Parathyroid adenoma (tissue), 2 donors: ENCODE data around the gene KDM8.
"Not testable (repeated sequence)": the region's sequence is repeated elsewhere in the genome, so short reads cannot be mapped to it uniquely, and the experiment has no call there.

ENCODE experiments used
- H2AFZ ChIP-seq: fragments of 300-600 bp; sonication (generic); one replicate; pipeline ENCODE4 v1.7.0; 2017; ENCODE audit warnings: antibody characterized with exemption, mild to moderate bottlenecking
- H3K27ac ChIP-seq: fragments of 300-600 bp; sonication (generic); one replicate; pipeline ENCODE4 v1.7.0; 2017
- H3K27me3 ChIP-seq: fragments of 300-600 bp; sonication (generic); one replicate; pipeline ENCODE4 v1.7.0; 2017; ENCODE audit warnings: low read length; ENCODE audit not compliant: control insufficient read depth, insufficient read depth
- H3K36me3 ChIP-seq: fragments of 300-600 bp; sonication (generic); one replicate; pipeline ENCODE4 v1.7.0; 2017; ENCODE audit warnings: low read length; ENCODE audit not compliant: control insufficient read depth, insufficient read depth
- H3K4me1 ChIP-seq: fragments of 300-600 bp; sonication (generic); one replicate; pipeline ENCODE4 v1.7.0; 2017; ENCODE audit warnings: control low read depth
- H3K4me2 ChIP-seq: fragments of 300-600 bp; sonication (generic); one replicate; pipeline ENCODE4 v1.7.0; 2017; ENCODE audit warnings: low read length
- H3K4me3 ChIP-seq: fragments of 300-600 bp; sonication (generic); one replicate; pipeline ENCODE4 v1.7.0; 2017; ENCODE audit warnings: low read depth, low read length
- H3K79me2 ChIP-seq: fragments of 300-600 bp; sonication (generic); one replicate; pipeline ENCODE4 v1.7.0; 2017; ENCODE audit warnings: control low read depth
- H3K9ac ChIP-seq: fragments of 300-600 bp; sonication (generic); one replicate; pipeline ENCODE4 v1.7.0; 2017; ENCODE audit warnings: mild to moderate bottlenecking
- H3K9me3 ChIP-seq: fragments of 300-600 bp; sonication (generic); one replicate; pipeline ENCODE4 v1.7.0; 2017; ENCODE audit warnings: low read length; ENCODE audit not compliant: control insufficient read depth
- TF ChIP-seq, protein P1 (sequence below): fragments of 300-600 bp; sonication (generic); IDR thresholded peaks from one replicate; pipeline ENCODE4 v1.7.0; 2017; ENCODE audit warnings: antibody characterized with exemption, mild to moderate bottlenecking
- donor health status: primary hyperparathyroidism.

KDM8 gene

DNA sequence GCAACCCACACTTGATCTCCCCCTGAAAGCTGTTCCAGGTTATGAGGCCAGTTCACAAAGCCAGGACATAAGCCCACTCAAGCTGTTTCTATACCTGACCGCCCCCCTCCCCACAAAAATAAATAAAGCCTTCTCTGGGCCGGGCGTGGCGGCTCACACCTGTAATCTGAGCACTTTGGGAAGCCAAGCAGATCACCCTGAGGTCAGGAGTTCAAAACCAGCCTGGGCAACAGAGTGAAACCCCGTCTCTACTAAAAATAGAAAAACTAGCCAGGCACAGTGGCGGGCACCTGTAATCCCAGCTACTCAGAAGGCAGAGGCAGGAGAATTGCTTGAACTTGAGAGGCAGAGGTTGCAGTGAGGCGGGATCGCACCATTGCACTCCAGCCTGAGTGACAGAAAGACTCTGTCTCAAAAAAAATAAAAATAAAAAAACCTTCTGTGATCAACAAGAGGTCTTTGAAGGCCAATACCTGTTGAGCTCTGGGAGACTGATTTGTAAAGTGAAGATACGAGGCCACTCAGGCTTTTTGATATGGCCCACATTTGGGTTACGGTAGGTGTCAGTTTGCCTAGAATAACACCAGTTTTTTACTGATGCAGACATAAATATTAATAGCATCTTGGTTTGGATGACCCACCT lies 2.2 kb downstream of the KDM8 start:
- no peaks in the 10 kb centered on the region for H3K9me3 ChIP-seq
- TF ChIP-seq, protein P1, sequence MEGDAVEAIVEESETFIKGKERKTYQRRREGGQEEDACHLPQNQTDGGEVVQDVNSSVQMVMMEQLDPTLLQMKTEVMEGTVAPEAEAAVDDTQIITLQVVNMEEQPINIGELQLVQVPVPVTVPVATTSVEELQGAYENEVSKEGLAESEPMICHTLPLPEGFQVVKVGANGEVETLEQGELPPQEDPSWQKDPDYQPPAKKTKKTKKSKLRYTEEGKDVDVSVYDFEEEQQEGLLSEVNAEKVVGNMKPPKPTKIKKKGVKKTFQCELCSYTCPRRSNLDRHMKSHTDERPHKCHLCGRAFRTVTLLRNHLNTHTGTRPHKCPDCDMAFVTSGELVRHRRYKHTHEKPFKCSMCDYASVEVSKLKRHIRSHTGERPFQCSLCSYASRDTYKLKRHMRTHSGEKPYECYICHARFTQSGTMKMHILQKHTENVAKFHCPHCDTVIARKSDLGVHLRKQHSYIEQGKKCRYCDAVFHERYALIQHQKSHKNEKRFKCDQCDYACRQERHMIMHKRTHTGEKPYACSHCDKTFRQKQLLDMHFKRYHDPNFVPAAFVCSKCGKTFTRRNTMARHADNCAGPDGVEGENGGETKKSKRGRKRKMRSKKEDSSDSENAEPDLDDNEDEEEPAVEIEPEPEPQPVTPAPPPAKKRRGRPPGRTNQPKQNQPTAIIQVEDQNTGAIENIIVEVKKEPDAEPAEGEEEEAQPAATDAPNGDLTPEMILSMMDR = no peak
- no peaks in the 10 kb centered on the region for H3K27me3 ChIP-seq
- no peak overlapping the region for H3K27ac ChIP-seq
- no peak overlapping the region for H3K4me3 ChIP-seq
- H3K4me1 ChIP-seq = no peaks in the 10 kb centered on the region
- H3K4me2 ChIP-seq = no peak overlapping the region
- H3K36me3 ChIP-seq = no peaks in the 10 kb centered on the region
- H3K9ac ChIP-seq = no peak overlapping the region
- H3K79me2 ChIP-seq = no peaks in the 10 kb centered on the region
- no peak overlapping the region for H2AFZ ChIP-seq

DNA sequence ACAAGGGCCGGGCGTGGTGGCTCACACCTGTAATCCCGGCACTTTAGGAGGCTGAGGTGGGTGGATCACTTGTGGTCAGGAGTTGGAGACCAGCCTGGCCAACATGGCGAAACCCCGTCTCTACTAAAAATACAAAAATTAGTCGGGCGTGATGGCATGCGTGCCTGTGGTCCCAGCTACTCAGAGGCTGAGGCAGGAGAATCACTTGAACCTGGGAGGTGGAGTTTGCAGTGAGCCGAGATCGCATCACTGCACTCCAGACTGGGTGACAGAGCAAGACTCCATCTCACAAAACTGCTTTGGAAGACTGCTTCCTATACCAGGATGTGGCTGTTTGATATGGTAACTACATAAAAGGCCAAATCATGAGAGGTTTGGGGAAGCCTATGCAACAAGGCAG lies 3.8 kb downstream of the KDM8 start:
- not testable (repeated sequence) for H3K27me3 ChIP-seq, H2AFZ ChIP-seq, H3K36me3 ChIP-seq, H3K9ac ChIP-seq, H3K27ac ChIP-seq, H3K79me2 ChIP-seq, H3K4me2 ChIP-seq, H3K4me1 ChIP-seq, H3K4me3 ChIP-seq, H3K9me3 ChIP-seq

DNA sequence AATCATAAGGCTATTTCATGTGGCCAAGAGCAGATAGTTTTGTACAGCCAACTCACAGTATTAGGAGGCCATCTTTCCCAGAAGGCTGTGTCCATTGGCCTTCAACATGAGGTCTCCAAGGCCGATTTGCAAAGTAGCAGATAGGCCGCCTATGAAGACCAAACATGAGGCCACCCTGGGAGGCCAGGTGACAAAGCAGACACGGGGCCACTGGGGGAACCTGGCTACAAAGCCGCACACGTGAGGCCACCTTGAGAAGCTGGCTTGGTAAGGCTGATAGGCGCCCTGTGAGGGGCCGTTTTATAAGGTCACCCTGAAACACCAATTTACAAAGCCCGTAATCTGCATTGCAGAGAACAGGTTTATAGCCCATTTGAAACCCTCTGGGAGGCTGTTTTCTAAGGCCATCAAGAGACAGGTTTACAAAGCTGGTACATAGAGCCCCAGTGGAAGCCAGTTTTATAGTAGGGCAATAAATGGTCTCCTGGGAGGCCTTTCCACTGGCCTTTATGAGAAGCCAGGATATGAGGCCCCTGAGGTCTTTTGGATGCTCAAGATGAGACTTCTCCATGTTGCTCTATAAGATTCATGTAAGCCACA lies 4.9 kb downstream of the KDM8 start:
- no peaks in the 10 kb centered on the region for H3K9me3 ChIP-seq
- TF ChIP-seq, protein P1 = no peak
- no peak overlapping the region for H3K4me3 ChIP-seq
- H3K27ac ChIP-seq = no peak overlapping the region
- no peak overlapping the region for H3K9ac ChIP-seq
- H3K27me3 ChIP-seq = no peaks in the 10 kb centered on the region
- no peak overlapping the region for H3K4me2 ChIP-seq
- H3K4me1 ChIP-seq = no peaks in the 10 kb centered on the region
- H2AFZ ChIP-seq = no peak overlapping the region
- no peaks in the 10 kb centered on the region for H3K36me3 ChIP-seq
- H3K79me2 ChIP-seq = no peaks in the 10 kb centered on the region

DNA sequence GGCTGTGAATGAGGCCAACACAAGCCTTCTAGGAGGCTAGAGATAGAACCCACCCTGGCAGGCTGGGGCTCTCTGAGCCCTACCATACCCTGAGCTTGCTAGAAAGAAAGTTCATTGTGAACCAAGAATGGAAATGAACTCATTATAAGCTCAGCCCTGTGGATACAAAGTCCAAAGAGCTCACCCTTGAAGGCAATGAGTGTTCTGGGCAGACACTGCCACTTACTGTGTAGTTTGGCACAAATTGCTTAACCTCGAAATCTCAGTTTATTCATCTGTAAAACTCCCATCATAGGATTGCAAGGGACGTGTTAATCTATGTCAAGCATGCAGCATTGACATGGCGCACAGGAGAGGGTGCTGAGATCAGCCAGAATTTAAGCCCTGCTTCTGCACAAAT lies 5.5 kb downstream of the KDM8 start:
- Histone ChIP-seq H2AFZ (no peak overlapping the region), H3K4me2 (no peak overlapping the region), H3K9me3 (no peaks in the 10 kb centered on the region), H3K27ac (no peak overlapping the region), H3K4me1 (no peaks in the 10 kb centered on the region), H3K4me3 (no peak overlapping the region), H3K79me2 (no peaks in the 10 kb centered on the region), H3K27me3 (no peaks in the 10 kb centered on the region), H3K36me3 (no peaks in the 10 kb centered on the region), H3K9ac (no peak overlapping the region)
- TF ChIP-seq, protein P1 = no peak

DNA sequence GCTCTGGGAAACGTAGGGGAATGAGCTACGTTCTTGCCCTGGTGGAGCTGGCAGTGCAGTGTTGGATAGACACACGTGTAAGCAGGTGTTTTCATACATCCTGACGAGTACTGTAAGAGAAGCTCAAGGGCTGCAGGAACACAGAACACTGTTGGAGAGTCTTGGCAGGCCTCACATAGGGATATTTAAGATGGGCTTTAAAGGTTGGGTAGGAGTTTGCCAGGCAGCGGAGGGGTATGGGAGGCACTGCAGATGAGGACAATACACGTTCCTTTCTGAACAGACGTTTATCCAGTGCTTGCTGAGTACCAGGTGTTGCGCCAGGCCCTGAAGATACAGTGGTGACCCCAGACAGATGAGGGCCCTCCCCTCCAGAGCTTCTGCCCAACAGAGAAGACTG lies 6.3 kb downstream of the KDM8 start:
- Histone ChIP-seq H3K36me3 (no peaks in the 10 kb centered on the region), H3K27ac (no peak overlapping the region), H3K27me3 (no peaks in the 10 kb centered on the region), H3K4me1 (no peaks in the 10 kb centered on the region), H3K4me2 (no peak overlapping the region), H3K79me2 (no peaks in the 10 kb centered on the region), H3K4me3 (no peak overlapping the region), H2AFZ (no peak overlapping the region), H3K9me3 (no peaks in the 10 kb centered on the region), H3K9ac (no peak overlapping the region)
- TF ChIP-seq, protein P1 = no peak
